WTC11 (cell line): ENCODE measurements around the gene SERTAD2.

ENCODE experiments used
- ESRRA ChIP-seq: sonication (generic); formaldehyde crosslinking; IDR thresholded peaks from 2 replicates; pipeline ENCODE4 v1.8.1; 2022; ENCODE audit warnings: mild to moderate bottlenecking, missing genetic modification reagents, borderline replicate concordance
- FOXJ3 ChIP-seq: sonication (generic); formaldehyde crosslinking; IDR thresholded peaks from 2 replicates; pipeline ENCODE4 v1.9.0; 2021; ENCODE audit warnings: missing genetic modification reagents, mild to moderate bottlenecking, borderline replicate concordance
- FOXP1 ChIP-seq: sonication (generic); formaldehyde crosslinking; IDR thresholded peaks from 2 replicates; pipeline ENCODE4 v1.8.0; 2022; ENCODE audit warnings: missing genetic modification reagents, mild to moderate bottlenecking, moderate library complexity, borderline replicate concordance
- KAT7 ChIP-seq: sonication (generic); formaldehyde crosslinking; IDR thresholded peaks from 2 replicates; pipeline ENCODE4 v1.8.1; 2023; ENCODE audit warnings: missing genetic modification reagents, mild to moderate bottlenecking, borderline replicate concordance
- MXD4 ChIP-seq: fragments of 250-450 bp; sonication (Bioruptor Pico); IDR thresholded peaks from 2 replicates; pipeline ENCODE4 v1.8.0; 2021; ENCODE audit warnings: mild to moderate bottlenecking, moderate library complexity, borderline replicate concordance
- ZNF396 ChIP-seq: fragments of 250-450 bp; sonication (Bioruptor Pico); IDR thresholded peaks from 2 replicates; pipeline ENCODE4 v1.8.0; 2021; ENCODE audit warnings: mild to moderate bottlenecking, moderate library complexity, borderline replicate concordance
- TF ChIP-seq, protein P1 (sequence below): fragments of 250-450 bp; sonication (Bioruptor Pico); IDR thresholded peaks from 2 replicates; pipeline ENCODE4 v1.9.0; 2021; ENCODE audit warnings: mild to moderate bottlenecking
- TF ChIP-seq, protein P2 (sequence below): fragments of 200-600 bp; IDR thresholded peaks from 2 replicates; pipeline ENCODE4 v1.8.0; 2022; ENCODE audit warnings: antibody characterized with exemption
- TF ChIP-seq, protein P3 (sequence below): fragments of 250-450 bp; sonication (Bioruptor Pico); IDR thresholded peaks from 2 replicates; pipeline ENCODE4 v2.1.2; 2022; ENCODE audit warnings: mild to moderate bottlenecking, moderate library complexity

DNA sequence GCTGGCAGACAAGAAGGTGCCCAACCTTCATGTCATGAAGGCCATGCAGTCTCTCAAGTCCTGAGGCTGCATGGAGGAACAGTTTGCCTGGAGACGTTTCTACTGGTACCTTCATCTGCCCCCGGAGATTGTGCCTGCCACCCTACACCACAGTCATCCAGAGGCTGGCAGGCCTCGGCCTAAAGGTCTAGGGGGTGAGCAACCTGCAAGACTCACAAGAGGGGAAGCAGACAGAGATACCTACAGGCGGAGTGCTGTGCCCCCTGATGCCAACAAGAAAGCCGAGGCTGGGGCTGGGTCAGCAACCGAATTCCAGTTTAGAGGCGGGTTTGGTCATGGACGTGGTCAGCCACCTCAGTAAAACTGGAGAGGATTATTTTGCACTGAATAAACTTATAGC lies 12.0 kb upstream of the SERTAD2 start:
- TF ChIP-seq, protein P1, sequence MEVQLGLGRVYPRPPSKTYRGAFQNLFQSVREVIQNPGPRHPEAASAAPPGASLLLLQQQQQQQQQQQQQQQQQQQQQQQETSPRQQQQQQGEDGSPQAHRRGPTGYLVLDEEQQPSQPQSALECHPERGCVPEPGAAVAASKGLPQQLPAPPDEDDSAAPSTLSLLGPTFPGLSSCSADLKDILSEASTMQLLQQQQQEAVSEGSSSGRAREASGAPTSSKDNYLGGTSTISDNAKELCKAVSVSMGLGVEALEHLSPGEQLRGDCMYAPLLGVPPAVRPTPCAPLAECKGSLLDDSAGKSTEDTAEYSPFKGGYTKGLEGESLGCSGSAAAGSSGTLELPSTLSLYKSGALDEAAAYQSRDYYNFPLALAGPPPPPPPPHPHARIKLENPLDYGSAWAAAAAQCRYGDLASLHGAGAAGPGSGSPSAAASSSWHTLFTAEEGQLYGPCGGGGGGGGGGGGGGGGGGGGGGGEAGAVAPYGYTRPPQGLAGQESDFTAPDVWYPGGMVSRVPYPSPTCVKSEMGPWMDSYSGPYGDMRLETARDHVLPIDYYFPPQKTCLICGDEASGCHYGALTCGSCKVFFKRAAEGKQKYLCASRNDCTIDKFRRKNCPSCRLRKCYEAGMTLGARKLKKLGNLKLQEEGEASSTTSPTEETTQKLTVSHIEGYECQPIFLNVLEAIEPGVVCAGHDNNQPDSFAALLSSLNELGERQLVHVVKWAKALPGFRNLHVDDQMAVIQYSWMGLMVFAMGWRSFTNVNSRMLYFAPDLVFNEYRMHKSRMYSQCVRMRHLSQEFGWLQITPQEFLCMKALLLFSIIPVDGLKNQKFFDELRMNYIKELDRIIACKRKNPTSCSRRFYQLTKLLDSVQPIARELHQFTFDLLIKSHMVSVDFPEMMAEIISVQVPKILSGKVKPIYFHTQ (CRISPR knock-in tag) = no peak
- TF ChIP-seq, protein P2, sequence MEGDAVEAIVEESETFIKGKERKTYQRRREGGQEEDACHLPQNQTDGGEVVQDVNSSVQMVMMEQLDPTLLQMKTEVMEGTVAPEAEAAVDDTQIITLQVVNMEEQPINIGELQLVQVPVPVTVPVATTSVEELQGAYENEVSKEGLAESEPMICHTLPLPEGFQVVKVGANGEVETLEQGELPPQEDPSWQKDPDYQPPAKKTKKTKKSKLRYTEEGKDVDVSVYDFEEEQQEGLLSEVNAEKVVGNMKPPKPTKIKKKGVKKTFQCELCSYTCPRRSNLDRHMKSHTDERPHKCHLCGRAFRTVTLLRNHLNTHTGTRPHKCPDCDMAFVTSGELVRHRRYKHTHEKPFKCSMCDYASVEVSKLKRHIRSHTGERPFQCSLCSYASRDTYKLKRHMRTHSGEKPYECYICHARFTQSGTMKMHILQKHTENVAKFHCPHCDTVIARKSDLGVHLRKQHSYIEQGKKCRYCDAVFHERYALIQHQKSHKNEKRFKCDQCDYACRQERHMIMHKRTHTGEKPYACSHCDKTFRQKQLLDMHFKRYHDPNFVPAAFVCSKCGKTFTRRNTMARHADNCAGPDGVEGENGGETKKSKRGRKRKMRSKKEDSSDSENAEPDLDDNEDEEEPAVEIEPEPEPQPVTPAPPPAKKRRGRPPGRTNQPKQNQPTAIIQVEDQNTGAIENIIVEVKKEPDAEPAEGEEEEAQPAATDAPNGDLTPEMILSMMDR = no peak
- TF ChIP-seq FOXJ3 (CRISPR knock-in tag) (no peak), ZNF396 (no peak), KAT7 (CRISPR knock-in tag) (no peak), MXD4 (CRISPR knock-in tag) (no peak), FOXP1 (CRISPR knock-in tag) (no peak), ESRRA (CRISPR knock-in tag) (no peak)
- TF ChIP-seq, protein P3, sequence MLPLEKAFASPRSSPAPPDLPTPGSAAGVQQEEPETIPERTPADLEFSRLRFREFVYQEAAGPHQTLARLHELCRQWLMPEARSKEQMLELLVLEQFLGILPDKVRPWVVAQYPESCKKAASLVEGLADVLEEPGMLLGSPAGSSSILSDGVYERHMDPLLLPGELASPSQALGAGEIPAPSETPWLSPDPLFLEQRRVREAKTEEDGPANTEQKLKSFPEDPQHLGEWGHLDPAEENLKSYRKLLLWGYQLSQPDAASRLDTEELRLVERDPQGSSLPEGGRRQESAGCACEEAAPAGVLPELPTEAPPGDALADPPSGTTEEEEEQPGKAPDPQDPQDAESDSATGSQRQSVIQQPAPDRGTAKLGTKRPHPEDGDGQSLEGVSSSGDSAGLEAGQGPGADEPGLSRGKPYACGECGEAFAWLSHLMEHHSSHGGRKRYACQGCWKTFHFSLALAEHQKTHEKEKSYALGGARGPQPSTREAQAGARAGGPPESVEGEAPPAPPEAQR (CRISPR knock-in tag) = no peak
